ENCODE measurements around the gene PRKCA. TPM values are rescaled to one million over a fixed set of nuclear protein-coding genes. Genes with fewer than 3 reads are reported as not detected.

The PRKCA gene
- total and polyA plus RNA-seq, 2 donors (not counting 3 experiments of a cell fraction or from before 2014, with no cell fraction given) = 7.5 to 34.2 TPM

GRCh38 chr17:66548659-66549310 is 246.4 kb downstream of the PRKCA start:
- Histone ChIP-seq H4K20me1 (replicated peaks; ENCODE audit: control insufficient read depth, extremely low read depth, insufficient read depth, low read length) (no peaks in the 10 kb centered on the region), H3K9me3 (replicated peaks; ENCODE audit: control insufficient read depth, insufficient read depth, low read length) (no peaks in the 10 kb centered on the region), H3K36me3 (ENCODE audit: control insufficient read depth in 2 of 2, extremely low read depth in 1 of 2, insufficient read depth in 2 of 2, low read length in 2 of 2) (no peaks in the 10 kb centered on the region), H3K27ac (ENCODE audit: insufficient read depth, low read depth, low read length) (peak overlapping the region; percentile 62), H3K4me3 (replicated peaks in 1 of 3; ENCODE audit: insufficient read depth in 1 of 3, low read depth in 1 of 3, low read length in 3 of 3) (no peak overlapping the region), H3K9me1 (replicated peaks; ENCODE audit: control insufficient read depth, extremely low read depth, insufficient read depth, low read length) (no peaks in the 10 kb centered on the region), H3K79me2 (ENCODE audit: control insufficient read depth, insufficient read depth, low read length) (peaks cover 2% of the 10 kb centered on the region), H3K9ac (replicated peaks; ENCODE audit: extremely low read depth, insufficient read depth, low read length) (no peak overlapping the region), H3K4me1 (ENCODE audit: control insufficient read depth, extremely low read depth, insufficient read depth, low read length) (peaks cover 39% of the 10 kb centered on the region), H2AFZ (ENCODE audit: low read depth, low read length) (no peak overlapping the region), H3K4me2 (ENCODE audit: insufficient read depth, low read length) (peak overlapping the region; percentile 52), H3K27me3 (ENCODE audit: control insufficient read depth in 2 of 2, insufficient read depth in 2 of 2, low read length in 2 of 2) (no peaks in the 10 kb centered on the region)
- no peak for TF ChIP-seq JUN (IDR thresholded peaks at IDR 0.05; ENCODE audit: borderline replicate concordance, insufficient read depth, insufficient read length, low read depth)
- no peak for TF ChIP-seq MAX (IDR thresholded peaks at IDR 0.05; ENCODE audit: insufficient read depth, insufficient read length)
- TF ChIP-seq FOS (IDR thresholded peaks at IDR 0.05; ENCODE audit: borderline replicate concordance, insufficient read depth, low read length) = no peak
- no peak for TF ChIP-seq CTCF (IDR thresholded peaks at IDR 0.05; ENCODE audit: extremely low read depth in 1 of 2, insufficient read depth in 1 of 2, low read depth in 1 of 2, low read length in 2 of 2)
- TF ChIP-seq POLR2A (IDR thresholded peaks at IDR 0.05; ENCODE audit: low read depth, low read length) = no peak
- no peak for TF ChIP-seq POLR2AphosphoS5 (IDR thresholded peaks at IDR 0.05; ENCODE audit: insufficient read depth, low read depth, low read length)
- no peak for TF ChIP-seq GATA2 (IDR thresholded peaks at IDR 0.05; ENCODE audit: insufficient read depth, insufficient read length, low read depth, low read length)
- TF ChIP-seq MYC (IDR thresholded peaks at IDR 0.05; ENCODE audit: low read depth, low read length) = no peak
- TF ChIP-seq EZH2 (IDR thresholded peaks at IDR 0.05; ENCODE audit: borderline replicate concordance, low read depth, low read length, severe bottlenecking) = no peak
- dilution Hi-C loops (cut with MboI; ENCODE audit: extremely low pct_ligation_motif_present, low sequenced_read_pairs) (no loop called here), intact Hi-C loops (cut with micrococcal nuclease) (loop anchor here (2.0 kb wide), 1 partner anchor 16 kb away; no protein-coding TSS in a partner anchor)
- ChIA-PET CTCF (interaction anchor here (0.9 to 1.6 kb wide), 6 partner anchors 7 to 293 kb away, joined by 3 to 4 read pairs (median 4); no protein-coding TSS in a partner anchor), POLR2A (no interaction called here)
- DNase-seq (ENCODE audit: low read depth, low spot score) (no peak), FAIRE-seq (no peak)
- no TSS peak for BruUV-seq (replicated peaks)

Measured in endothelial cell of umbilical vein (primary cell).